Measurements from ENCODE around the gene GCAT. TPM values are rescaled to one million over a fixed set of nuclear protein-coding genes. Genes with fewer than 3 reads are reported as not detected.

GCAT gene
- total RNA-seq = 35.2 and 44.4 TPM in 2 replicates

DNA sequence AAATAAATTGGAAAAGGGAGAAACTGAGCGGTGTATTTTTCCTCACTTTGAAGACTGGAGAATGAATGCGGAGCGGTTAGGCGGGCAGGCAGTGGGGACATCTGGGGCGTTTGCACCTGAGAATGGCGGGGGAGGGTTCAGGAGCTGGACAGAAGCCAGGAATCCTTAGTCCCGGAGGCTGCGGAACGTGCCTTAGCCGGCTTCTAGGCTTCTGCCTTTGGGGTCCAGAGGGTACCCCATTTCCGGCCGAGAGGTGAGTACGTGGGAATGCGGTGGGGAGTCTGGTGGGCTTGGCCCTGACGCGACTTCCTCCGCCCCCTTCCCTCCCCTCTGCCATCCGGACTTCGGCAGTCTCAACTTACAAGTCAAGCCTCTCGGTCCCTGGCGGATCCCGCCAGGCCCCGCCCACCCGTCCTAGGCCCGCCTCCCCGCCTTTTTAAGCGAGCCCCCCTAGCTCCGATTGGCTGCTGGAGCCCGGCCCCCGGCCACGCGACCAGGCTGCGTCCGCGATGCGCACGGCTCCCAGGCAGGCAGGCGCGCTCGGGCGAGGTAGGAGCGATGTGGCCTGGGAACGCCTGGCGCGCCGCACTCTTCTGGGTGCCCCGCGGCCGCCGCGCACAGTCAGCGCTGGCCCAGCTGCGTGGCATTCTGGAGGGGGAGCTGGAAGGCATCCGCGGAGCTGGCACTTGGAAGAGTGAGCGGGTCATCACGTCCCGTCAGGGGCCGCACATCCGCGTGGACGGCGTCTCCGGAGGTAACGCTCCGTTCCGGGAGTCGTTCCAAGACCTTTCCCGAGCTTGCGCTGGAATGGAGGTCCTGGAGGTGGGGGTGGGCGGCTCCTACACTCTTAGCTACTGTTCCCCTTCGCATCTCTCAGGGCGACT is at the start of gene GCAT:
Gene GCAT, plus strand, starts transcription at position 525 of the 884 bp plus-strand sequence. Its CDS starts 34 bp downstream, at position 559.

DNA sequence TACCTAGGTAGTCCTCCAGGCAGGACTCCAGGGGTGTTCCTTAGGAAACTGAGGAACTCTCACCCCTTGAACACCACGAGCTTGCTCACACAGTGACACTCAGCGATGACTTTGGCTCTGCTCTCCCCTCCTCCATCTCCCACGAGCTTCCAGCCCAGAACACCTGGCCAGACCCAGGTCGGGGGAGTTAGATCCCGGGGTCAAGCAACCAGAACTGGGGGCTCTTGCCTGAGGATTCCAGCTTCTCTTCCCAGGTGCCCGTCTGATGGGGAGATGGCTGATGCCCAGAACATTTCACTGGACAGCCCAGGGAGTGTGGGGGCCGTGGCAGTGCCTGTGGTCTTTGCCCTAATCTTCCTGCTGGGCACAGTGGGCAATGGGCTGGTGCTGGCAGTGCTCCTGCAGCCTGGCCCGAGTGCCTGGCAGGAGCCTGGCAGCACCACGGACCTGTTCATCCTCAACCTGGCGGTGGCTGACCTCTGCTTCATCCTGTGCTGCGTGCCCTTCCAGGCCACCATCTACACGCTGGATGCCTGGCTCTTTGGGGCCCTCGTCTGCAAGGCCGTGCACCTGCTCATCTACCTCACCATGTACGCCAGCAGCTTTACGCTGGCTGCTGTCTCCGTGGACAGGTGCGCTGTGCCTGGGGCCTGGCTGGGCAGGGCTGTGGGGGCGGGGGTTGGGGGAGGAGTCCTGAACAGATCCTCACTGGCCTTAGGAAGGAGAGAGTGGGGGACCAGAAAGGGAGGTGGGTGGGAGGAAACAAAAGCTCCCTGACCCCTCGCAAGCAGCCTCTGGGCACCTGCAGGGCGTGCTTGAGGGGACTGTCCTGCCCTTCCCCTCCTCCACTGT is 15.6 kb downstream of the GCAT start, which contains the start of gene GALR3:
Gene GALR3, plus strand, starts transcription at position 249 of the 852 bp plus-strand sequence. Its CDS starts 25 bp downstream, at position 274.

DNA sequence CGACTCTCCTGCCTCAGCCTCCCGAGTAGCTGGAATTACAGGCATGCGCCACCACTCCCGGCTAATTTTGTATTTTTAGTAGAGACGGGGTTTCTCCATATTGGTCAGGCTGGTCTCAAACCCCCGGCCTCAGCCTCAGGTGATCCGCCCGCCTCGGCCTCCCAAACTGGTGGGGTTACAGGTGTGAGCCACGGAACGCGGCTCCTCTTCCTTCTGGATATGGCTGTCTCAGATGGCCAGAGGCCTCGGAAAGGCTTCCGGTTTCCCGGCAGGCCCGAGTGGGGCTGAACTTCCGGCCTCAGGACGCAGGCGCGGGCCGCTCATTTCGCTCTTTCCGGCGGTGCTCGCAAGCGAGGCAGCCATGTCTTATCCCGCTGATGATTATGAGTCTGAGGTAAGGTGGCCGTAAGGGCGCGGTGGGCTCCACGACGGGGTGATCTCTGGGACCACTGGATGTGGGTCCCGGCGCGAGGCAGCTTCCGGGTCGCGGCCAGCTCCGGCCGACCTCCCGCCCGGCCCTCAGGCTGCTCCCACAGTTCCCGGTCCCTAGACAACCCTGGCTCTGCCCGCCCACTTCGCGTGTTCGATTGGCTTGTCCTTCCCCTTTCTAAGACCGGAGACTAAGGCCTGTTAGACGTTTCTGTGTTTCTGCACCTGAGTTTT is 41.5 kb downstream of the GCAT start, which contains the start of gene EIF3L:
Gene EIF3L, plus strand, starts transcription at position 331 of the 663 bp plus-strand sequence. Its CDS starts 31 bp downstream, at position 362.

Other genes starting within 250 kb of the GCAT start
- 70.0 and 73.6 TPM in 2 replicates for gene CDC42EP1, start 247.5 kb upstream of the GCAT start, total RNA-seq
- gene LGALS2, start 227.8 kb upstream of the GCAT start, total RNA-seq = not detected in 2 replicates
- gene GGA1, start 199.1 kb upstream of the GCAT start, total RNA-seq = 34.6 and 36.3 TPM in 2 replicates
- gene SH3BP1, start 168.3 kb upstream of the GCAT start, total RNA-seq = 7.6 and 8.9 TPM in 2 replicates
- 14.1 and 14.9 TPM in 2 replicates for gene PDXP, start 149.2 kb upstream of the GCAT start, total RNA-seq
- 7,222 and 8,728 TPM in 2 replicates for gene LGALS1, start 132.3 kb upstream of the GCAT start, total RNA-seq
- gene NOL12, start 121.6 kb upstream of the GCAT start, total RNA-seq = 48.6 and 61.5 TPM in 2 replicates
- gene TRIOBP, start 110.9 kb upstream of the GCAT start, total RNA-seq = 85.7 and 87.7 TPM in 2 replicates
- gene GALR3, start 15.4 kb downstream of the GCAT start, total RNA-seq = not detected in 2 replicates
- 28.5 and 31.4 TPM in 2 replicates for gene ANKRD54, start 36.4 kb downstream of the GCAT start, total RNA-seq
- 337 and 409 TPM in 2 replicates for gene EIF3L, start 41.5 kb downstream of the GCAT start, total RNA-seq
- gene MICALL1, start 98.4 kb downstream of the GCAT start, total RNA-seq = 23.3 and 26.2 TPM in 2 replicates
- gene C22orf23, start 145.7 kb downstream of the GCAT start, total RNA-seq = 0.45 and 0.84 TPM in 2 replicates
- gene POLR2F, start 145.8 kb downstream of the GCAT start, total RNA-seq = 76.4 and 96.2 TPM in 2 replicates
- gene SOX10, start 176.6 kb downstream of the GCAT start, total RNA-seq = not detected in 2 replicates
- 15.3 and 17.4 TPM in 2 replicates for gene PICK1, start 249.5 kb downstream of the GCAT start, total RNA-seq

Measured in bronchus fibroblast of lung (primary cell).